Measurements from ENCODE around the gene UNC5A.

UNC5A gene

DNA sequence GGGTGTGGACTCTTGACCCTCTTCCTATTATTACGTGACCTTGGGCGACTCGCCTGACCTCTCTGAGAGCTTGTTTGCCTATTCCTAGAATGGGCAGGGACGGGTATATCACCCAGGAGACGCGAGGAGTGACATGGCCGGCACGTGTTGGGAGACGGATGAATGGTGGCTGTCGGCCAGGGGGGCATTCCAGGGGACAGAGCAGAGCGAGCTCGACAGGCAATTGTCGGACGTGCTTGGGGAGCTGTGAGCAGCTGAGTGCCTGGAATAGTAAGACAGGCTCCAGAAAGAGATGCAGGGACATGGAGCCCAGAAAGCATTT, 29.3 kb upstream of the UNC5A start:
- no peak overlapping the region for H3K4me3 ChIP-seq (ENCODE audit: low read depth, low read length)
- TF ChIP-seq, protein P1, sequence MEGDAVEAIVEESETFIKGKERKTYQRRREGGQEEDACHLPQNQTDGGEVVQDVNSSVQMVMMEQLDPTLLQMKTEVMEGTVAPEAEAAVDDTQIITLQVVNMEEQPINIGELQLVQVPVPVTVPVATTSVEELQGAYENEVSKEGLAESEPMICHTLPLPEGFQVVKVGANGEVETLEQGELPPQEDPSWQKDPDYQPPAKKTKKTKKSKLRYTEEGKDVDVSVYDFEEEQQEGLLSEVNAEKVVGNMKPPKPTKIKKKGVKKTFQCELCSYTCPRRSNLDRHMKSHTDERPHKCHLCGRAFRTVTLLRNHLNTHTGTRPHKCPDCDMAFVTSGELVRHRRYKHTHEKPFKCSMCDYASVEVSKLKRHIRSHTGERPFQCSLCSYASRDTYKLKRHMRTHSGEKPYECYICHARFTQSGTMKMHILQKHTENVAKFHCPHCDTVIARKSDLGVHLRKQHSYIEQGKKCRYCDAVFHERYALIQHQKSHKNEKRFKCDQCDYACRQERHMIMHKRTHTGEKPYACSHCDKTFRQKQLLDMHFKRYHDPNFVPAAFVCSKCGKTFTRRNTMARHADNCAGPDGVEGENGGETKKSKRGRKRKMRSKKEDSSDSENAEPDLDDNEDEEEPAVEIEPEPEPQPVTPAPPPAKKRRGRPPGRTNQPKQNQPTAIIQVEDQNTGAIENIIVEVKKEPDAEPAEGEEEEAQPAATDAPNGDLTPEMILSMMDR (IDR thresholded peaks at IDR 0.05; ENCODE audit: low read depth, low read length) = no peak
- in situ Hi-C loops (cut with HindIII; ENCODE audit: low sequenced_read_pairs) = no loop called here
- no peak for DNase-seq (ENCODE audit: low read depth, low spot score)

DNA sequence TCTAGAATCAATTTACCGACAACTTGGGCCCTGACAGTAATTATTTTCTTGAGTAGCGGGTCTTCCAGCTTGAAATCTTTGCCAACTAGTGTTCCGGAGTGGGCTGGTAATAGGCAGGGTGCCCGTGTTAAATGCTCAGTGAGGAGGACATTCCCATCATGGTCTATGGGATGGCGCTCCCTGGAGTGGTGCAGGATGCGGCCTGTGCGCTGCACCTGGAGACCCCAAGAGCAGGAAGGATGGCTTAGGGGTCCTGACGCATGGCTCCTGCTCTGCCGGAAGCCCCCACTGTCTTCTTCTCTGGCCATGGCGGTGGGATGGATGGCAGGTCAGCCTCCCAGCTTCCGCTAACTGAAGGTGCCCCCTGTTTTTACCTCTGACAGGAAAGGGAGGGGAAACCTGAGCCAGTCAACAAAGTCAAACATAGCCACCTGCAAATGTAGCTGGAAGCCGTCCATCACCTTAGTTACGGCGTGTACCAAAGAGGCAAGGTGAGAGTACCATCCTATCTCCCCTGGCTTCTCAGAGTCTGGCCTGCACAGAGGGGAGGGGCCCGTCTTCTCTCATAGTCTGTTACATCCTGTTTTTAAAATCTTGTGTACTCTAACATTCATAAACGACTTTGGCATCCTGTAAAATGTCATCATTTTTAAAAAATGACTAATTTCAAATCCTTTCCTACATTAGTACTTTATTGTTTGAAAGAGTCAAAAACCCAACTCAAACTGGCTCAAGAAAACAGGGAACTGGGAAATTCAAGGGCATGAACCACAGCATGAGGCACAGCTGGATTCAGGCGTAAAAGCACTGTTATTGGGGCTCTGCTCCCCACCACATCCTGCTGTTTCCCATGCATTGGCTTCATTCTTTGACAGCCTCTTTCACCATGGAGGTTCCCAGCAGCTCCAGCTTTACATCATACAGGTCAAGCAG, 28.5 kb upstream of the UNC5A start:
- in situ Hi-C loops (cut with HindIII; ENCODE audit: low sequenced_read_pairs) = no loop called here
- DNase-seq (ENCODE audit: low read depth, low spot score) = peak; percentile 38
- H3K4me3 ChIP-seq (ENCODE audit: low read depth, low read length) = no peak overlapping the region
- TF ChIP-seq, protein P1 (IDR thresholded peaks at IDR 0.05; ENCODE audit: low read depth, low read length) = no peak

DNA sequence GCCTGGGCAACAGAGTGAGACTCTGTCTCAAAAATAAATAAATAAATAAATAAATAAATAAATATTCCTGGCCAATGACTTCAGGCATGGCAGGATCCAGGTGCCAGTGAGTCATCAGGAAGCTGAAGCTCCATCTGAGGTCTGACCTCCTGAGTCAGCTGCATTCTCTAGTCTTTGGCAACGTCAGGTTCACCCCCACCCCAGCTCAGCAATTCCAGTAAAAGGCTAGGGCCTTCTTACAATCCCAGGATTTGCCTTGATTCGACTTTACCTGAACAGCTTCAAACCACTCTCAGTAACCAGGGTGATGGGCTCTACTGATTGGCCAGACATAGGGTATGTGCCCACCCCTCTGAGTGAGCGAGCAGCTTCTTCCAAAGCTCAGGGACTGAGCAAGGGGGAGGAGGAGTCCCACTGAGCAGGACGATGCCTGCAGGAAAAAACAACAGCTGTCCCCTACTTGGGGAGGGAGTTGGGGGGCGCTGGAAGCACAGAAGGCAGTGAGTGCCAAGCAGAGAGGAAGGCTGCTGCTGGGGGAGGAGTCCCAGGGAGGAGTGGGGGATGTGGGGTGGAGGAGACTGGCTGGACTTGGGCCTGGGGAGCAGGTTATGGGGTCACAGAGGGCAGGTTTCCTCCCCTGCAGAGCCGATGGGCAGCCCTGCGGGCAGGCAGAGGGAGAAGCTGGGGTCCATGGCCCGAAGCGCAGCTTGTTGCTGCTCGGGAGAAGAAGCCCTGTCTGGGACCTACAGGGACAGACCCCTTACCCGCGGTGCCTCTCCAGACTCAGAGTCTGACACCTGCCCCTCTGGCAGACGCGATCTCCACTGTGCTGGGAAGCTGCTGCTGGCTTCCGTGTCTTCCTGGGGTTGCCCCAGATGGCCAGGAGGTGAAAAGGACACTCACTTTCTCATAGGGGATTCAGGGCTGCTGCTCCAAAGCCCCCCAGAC, 25.9 kb upstream of the UNC5A start:
- in situ Hi-C loops (cut with HindIII; ENCODE audit: low sequenced_read_pairs) = no loop called here
- peak; percentile 66 for DNase-seq (ENCODE audit: low read depth, low spot score)
- H3K4me3 ChIP-seq (ENCODE audit: low read depth, low read length) = no peak overlapping the region
- TF ChIP-seq, protein P1 (IDR thresholded peaks at IDR 0.05; ENCODE audit: low read depth, low read length) = no peak

DNA sequence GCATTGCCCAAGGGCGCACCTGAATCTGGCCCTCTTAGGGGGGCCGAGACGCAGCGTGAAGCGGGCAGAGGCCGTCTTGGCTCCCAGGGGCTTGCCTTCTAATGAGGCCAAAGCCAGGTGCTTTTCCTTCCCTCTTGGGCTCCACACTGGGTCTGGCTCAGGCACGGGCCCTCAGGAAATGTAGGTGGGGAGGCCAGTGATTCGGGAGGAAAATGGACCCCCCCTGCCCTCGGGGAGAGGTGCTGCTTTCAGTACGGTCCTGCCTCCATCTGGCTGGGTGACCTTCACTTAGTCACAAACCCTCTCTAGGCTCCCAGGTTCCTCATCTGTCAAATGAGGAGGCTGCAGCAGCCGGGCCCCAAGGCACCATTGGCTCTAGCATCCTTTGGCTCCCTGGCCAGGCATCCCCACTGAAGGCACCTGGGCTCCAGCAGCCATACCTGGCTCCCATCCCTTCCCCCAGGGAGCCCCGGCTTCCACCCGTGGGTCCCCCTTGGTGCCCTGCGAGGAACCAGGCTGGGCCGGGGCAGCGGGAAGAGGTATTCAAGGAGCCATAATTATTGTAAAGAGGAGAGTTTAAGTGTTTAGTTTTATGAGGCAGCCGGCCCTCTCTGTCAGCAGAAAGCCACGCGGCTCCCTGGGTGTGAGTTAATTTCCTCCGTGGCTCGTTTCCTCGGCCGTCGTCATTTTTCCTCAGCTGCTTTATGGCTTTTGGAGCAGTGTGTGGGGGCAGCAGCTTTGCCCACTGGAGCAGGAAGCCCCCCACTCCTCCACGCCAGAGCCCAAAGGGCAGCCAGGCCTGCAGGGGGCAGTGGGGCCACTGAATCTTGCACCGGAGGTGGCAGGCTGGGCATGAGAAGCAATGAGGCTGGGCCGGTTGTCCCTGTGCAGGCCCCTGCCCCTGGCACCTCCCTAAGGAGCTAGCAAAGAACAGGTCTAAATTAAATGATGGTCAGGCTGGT, 24.9 kb upstream of the UNC5A start:
- in situ Hi-C loops (cut with HindIII; ENCODE audit: low sequenced_read_pairs) = no loop called here
- DNase-seq (ENCODE audit: low read depth, low spot score) = no peak

DNA sequence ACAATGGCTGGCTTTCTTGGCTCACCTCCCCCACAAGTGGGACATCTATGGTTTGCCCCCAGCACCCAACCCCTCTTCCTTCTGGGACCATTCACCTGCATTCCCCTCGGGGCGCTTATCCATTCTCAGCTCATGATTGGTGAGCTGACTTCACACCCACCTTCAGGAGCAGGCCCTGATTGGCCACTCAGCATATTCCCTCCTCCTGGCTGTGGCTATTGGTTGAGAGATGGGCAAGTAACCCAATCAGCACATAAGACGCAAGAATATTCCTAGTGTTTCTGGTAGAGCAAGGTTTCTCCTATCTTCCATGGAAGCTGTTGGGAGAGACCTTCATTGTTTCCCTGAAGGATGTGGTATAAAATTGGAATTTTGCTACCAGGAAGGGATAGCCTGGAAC, 22.7 kb upstream of the UNC5A start:
- no peak overlapping the region for H3K4me3 ChIP-seq (ENCODE audit: low read depth, low read length)
- TF ChIP-seq, protein P1 (IDR thresholded peaks at IDR 0.05; ENCODE audit: low read depth, low read length) = no peak
- in situ Hi-C loops (cut with HindIII; ENCODE audit: low sequenced_read_pairs) = no loop called here
- DNase-seq (ENCODE audit: low read depth, low spot score) = no peak

More for the DNA sequence above, 24.9 kb upstream of the UNC5A start:
- no peak overlapping the region for H3K4me3 ChIP-seq (ENCODE audit: low read depth, low read length)
- TF ChIP-seq, protein P1 (IDR thresholded peaks at IDR 0.05; ENCODE audit: low read depth, low read length) = no peak

All from astrocyte of the spinal cord (primary cell).